IPS-NIHi7 (cell line): ENCODE data around the gene STAMBP.
"Not testable (repeated sequence)": the region's sequence is repeated elsewhere in the genome, so short reads cannot be mapped to it uniquely, and the experiment has no call there.

ENCODE experiments used
- DNase-seq: peaks from one replicate; pipeline ENCODE4 v3.0.0; 2012; ENCODE audit warnings: mixed read lengths; ENCODE audit errors: extremely low spot score

STAMBP gene

DNA sequence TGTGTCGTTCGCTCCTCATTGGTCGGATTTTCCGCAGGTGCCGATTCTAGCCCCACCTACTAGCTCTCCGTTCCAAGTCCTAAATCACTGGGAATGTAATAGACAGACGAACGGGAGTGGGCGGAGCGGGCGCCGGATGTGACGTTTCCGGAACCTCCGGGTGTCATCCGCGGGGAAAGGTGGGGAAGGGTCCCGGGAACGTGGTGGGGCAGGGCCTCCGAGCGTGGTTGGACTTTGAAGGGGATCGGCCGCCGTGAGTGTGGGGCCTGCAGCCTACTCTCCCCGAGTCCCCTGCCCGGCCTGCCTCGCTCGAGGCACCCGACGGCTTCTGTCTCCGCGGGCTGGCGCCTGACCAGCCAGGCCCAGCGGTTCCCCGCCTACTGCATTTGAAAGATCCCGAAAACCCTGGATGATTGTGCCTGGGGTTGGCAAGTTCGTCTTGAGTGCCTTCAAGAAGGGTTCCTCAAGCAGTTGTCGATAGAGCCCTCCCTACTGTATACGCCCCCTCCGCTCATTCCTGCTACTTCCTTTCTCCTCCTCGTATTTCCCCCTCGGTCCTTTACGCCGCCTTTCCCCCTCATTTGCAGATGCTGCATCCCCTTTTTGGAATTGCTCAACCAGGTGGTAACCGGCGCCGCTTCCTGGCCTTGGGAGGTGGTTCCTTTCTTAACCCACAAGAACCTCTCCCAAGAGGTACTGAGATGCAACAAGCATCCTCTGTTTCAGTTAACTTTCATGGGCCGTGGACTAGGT lies at the start of gene STAMBP:
TSS of gene STAMBP (plus strand) at position 144 of the 753 bp plus-strand sequence. CDS start 1,896 bp downstream, outside the sequence.
- DNase-seq = peak; percentile 97

DNA sequence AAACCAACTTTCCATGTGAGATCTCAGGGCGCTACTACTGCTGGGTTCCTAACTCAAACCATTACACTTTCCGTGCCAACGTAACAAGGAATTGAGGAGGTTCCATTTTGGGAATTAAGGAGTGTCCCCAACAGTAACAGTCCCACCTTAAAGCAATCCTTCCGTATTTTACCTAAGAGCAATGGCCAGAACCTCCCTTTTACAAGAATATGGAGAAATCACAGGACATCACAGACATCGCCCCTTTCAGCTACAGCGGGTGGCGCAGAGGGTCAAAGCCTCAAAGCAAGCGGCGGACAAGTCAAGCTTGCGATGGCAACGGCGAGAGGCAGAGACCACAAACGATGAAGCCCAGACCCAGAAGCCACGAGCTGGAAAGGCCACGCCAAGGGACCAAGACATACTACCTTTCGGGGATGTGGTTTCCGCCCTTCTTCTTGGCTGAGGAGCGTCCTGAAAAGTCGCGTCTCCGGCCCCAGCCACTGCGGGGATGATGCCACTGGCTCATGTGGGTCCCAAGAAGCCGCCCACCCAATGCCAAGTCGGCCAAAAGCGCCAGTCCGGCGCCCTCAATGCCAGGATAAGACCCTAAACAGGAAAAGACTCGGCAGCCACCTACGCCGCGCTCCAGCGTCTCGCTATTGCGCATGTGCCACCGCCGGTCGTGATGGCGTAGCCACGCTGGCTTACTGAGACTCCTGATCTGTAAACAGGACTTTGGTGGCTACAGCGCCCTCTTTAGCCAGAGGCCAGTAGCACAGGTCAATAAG lies 49.1 kb upstream of the STAMBP start, which contains the start of gene DUSP11:
TSS of gene DUSP11 (minus strand) at position 637 of the 770 bp plus-strand sequence. CDS start at position 508, 129 bp downstream.
- DNase-seq = peak; percentile 96

GRCh38 chr2:73780237-73780582 lies 48.6 kb upstream of the STAMBP start:
- DNase-seq = no peak

DNA sequence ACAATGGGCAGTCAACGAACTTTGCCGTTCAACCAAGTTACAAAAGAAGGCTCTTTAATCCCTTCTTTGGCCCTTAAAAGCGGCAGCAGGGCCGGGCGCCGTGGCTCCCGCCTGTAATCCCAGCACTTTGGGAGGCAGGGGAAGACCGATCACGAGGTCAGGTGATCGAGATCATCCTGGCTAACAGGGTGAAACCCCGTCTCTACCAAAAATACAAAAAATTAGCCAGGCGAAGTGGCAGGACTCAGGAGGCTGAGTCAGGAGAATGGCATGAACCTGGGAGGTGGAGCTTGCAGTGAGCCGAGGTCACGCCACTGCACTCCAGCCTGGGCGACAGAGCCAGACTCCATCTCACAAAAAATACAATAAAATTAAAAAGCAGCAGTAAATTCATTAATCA lies 45.4 kb upstream of the STAMBP start:
- not testable (repeated sequence) for DNase-seq

DNA sequence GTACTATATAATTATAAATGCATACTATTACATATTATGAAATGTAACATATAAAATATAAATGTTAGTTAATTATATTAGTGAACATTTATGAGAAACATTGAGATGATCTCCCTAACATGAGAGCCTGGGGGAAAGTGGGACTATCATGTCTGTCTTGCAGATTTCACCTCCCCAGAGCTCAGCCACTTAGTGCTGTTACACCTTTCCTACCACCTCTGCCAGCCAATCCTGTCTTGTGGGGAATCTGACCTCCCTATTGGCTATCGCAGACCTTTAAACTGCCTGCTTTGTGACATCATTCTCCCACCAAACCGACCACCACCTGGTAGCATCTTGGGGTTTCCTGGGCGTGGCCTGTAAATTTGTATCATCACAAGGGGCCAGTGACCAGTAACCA lies 44.9 kb upstream of the STAMBP start, which contains the start of gene C2orf78:
TSS of gene C2orf78 (plus strand) at position 301 of the 400 bp plus-strand sequence. CDS start 127 bp downstream, outside the sequence.
- not testable (repeated sequence) for DNase-seq

DNA sequence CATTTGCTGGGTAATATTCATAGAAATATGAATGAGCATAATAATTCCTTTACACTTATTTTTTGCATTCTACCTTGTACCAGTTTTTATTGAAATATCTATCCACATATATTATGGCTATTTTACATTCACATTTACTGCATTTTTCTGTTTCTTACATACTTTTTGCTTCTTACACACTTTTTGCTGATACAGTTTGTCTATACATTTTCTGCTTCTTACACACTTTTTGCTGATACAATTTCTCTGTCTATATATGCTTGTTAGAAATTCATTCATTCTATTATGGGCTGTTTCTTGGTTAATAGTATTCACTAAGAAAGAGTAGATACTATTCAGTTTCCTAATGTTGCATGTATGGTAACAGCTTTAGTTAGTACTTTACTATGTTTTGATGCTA lies 16.9 kb upstream of the STAMBP start:
- DNase-seq = no peak

- no peak for DNase-seq
Measured at GRCh38 chr2:73812635-73813034, 16.1 kb upstream of the STAMBP start.

- DNase-seq = no peak
Measured at GRCh38 chr2:73818296-73818695, 10.5 kb upstream of the STAMBP start.

- DNase-seq = no peak
Measured at GRCh38 chr2:73821227-73821626, 7.5 kb upstream of the STAMBP start.

DNA sequence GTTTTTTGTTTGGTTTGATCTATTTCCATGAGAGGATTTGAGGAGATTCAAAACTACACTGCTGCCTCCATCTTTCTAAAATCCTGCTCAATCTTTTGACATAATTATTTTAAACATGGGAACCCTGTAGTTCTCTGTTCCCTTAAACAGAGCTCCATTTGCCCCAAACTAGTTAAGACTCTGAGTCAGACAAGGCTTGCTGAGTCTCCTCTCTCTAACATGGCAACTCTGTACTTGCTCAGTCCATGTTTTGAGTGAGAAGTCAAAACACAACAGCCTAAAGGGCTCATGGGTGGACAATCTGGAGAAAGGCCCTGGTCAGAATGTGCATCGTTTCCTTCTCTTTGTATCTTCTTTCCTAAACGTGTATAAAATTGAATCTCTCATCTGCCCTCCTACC lies 7.1 kb upstream of the STAMBP start:
- no peak for DNase-seq

GRCh38 chr2:73822276-73822675 lies 6.5 kb upstream of the STAMBP start:
- DNase-seq = no peak

DNA sequence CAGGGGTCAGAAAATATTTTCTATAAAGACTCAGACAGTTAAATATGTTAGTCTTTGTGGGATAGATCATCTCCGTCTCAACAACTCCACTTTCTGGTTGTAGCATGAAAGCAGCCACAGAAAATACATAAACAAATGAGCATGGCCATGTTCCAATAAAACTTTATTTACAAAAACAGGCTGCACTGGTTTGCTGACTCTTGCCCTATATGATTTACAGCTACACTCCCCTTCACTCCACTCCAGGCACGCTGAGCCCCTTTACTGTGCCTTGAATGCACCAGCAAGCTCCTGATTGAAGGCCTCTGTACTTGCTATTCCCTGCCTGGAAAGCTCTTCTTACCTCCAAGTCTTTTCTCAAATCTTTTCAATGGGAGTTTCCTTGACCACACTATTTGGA lies 5.8 kb upstream of the STAMBP start:
- no peak for DNase-seq

DNA sequence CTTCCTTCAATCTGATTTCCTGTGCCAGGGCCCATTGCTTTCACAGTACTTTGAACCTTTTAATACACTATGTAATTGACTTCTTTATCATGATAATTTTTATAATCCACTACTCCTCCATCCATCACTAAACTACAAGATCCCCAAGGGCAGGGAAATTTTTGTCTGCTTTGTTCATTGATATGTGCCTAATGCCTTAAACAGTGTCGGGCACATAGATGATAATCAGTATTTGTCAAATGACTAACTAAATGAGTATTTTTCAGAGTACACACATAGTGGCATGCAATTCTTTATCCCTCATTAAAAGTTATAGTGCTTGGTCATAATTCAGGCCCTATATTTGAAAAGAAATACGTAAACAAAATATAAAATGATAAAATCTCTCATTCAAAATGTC lies 5.3 kb upstream of the STAMBP start:
- DNase-seq = no peak

DNA sequence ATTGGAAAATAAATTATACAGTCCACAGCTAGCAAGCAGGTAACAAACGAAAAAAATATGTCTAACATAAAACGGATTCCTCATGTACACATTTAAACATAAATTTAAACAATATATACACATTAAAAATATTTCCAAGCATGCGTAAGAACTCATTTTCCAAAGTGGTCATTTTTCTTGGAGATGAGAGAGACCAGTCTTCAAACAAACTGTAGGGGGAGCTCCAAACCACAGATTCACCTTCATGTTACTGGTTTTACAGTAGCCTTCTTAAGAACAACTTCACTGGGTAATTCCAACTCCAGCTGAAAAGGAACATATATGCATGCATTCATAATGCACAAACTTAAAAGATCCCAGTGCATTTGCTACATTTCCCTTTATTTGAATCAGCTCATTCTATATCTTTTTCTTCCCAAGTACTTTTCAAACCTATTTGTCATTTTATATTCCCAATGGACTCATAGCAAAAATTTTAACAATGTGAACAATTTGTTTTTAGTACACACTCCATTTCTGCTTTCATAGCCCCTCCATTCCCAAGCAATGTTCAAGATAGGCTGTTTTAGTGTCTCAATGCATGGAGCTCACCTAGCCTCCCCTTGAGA lies 4.7 kb upstream of the STAMBP start:
- DNase-seq = peak; percentile 55

- DNase-seq = no peak
Measured at GRCh38 chr2:73825408-73825807, 3.4 kb upstream of the STAMBP start.

DNA sequence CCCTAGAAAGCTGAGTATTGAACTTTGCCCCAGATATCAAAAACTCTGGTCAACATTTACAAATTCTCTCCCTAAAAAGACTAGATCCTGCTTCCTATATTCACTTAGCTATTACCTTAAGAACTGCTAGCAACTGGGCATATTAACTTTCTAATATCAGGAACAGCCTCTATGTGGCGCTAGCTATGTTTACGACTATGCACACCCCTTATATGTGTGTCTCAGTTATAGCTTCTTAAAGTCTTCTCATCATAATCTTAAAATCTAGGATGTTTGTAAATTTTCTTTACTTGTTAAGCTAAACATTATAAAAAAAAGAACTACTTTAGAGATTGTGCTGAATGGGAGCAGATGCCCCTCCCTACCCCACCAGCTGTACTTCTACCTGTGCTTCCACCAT lies 1.7 kb upstream of the STAMBP start:
- DNase-seq = no peak

DNA sequence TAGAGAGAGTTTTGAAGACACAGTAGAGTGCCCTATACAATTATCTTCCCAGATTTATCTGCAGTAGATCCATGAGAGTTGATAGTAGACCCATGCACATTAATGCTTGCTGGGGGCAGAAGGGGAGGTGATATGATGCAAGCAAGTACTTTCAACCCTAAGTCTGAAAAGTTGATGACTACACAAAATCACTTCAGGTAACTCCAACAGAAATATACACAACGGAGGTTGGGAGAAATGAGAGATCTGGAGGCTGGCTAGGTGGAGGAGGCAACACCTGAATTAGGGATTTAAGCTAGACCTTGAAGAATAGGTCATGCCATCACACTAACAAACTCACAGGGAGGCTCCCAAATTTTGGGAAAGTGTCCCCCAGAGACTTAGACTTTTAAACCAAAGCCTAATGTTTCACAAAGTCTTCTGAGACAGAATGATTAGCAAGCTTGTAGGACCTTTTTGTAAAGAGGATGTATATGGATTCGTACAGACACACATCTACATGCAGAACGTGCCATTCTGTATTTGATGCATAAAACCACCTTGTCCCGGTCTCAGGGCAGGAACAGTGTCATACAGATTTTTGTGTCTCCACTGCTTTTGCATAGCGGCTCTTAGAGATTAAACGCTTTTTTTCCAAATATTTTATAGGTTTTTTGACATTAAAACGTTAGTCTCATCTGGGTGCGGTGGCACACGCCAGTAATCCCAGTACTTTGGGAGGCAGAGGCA lies 937 bp upstream of the STAMBP start:
- DNase-seq = no peak

DNA sequence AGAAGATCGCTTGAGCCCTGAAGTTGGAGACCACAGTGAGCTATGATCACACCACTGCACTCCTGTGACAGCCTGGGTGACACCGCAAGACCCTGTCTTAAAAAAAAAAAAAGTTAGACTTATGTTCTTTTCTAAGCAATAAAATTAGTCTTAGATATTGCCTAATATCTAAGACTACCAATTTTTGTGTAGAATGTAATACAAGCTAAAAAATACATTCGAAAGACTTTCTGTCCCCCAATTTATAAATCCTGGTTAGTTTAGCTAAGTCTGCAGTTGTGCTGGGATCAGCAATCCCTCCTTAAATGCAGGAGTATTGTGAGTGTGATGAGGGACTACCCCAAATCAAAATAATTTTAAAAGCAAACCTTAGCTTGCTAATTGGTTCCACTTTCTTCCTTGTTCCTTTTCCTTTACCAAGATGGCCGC lies 358 bp upstream of the STAMBP start:
- DNase-seq = no peak

- no peak for DNase-seq
Measured at GRCh38 chr2:73830871-73831401, 2.2 kb downstream of the STAMBP start.

DNA sequence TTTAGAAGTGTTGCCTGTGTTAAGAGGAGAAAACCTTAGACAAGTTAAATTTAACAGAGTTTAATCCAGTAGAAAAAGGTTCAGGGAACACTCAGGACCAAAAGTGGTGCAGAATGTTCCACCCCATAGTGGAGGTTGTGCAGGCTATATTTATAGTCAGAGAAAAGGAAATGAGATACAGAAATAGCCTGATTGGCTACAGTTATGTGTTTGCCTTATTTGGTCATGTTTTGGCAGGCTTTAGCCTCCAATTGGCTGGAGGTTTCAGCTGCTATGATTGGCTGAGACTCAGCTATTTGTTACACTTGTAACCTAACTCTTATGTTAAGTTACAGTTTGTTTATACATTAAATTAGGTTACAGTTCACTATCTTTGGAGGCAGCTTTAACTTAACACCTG lies 4.2 kb downstream of the STAMBP start:
- no peak for DNase-seq

DNA sequence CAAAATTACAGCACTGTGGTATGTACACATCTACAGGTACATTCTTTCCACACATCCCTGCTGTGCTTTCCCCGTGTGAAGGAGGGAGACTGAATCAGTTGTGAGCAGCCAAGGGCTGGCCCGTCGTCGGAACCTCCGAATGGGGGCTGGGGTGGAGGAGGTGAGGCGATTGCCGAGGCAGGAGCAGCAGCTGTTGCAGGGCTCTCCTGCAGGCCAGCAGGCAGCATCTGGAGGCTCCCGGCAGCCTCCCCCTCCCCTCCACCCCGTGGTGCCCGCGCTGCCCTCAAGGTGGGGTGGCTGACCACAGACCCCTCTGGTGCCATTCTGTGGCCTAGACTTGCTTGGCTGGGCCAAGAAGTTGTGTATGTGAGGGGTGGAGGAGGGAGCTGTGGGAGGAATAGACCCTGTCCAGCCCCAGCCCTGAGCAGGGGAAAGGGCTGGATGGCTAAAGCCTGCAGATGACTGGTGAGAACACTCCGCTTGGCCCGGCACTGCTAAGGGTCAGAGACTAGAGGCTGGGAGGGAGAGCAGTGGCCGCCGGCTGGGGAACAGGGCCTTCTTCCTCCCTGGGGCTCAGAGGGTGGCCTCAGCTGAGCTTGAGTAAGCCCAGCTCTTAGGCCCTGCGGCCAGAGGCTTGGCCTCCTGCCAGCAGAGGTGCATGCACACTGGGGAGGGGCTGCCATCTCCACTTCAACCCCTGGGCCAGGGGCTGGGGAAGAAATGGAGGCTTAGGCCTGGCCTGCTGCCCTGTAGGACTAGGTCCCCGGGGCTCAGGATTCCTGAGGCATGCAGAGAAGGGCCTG lies 7.6 kb downstream of the STAMBP start:
- no peak for DNase-seq
